IMR-90 (cell line): ENCODE data around the gene WNK1.

Experiments
- BHLHE40 ChIP-seq: fragments of 150-350 bp; IDR thresholded peaks from 2 replicates; pipeline ENCODE4 v1.6.1; 2016; ENCODE audit warnings: mild to moderate bottlenecking, low read depth, low read length
- CEBPB ChIP-seq: IDR thresholded peaks from 2 replicates; pipeline ENCODE4 v1.6.1; 2012; ENCODE audit warnings: low read depth, low read length, improper control_type of control experiment
- CHD1 ChIP-seq: IDR thresholded peaks from 2 replicates; pipeline ENCODE4 v1.6.1; 2012; ENCODE audit warnings: low read depth, low read length, improper control_type of control experiment
- CTCF ChIP-seq: conservative IDR thresholded peaks from 2 replicates; pipeline ENCODE4 v1.5.1; 2012; ENCODE audit warnings: mild to moderate bottlenecking, low read depth, low read length, improper control_type of control experiment
- ELK1 ChIP-seq: fragments of 150-350 bp; IDR thresholded peaks from 2 replicates; pipeline ENCODE4 v1.6.1; 2016; ENCODE audit warnings: low read depth, mild to moderate bottlenecking, low read length, moderate library complexity, borderline replicate concordance
- FOS ChIP-seq: fragments of 150-350 bp; IDR thresholded peaks from 2 replicates; pipeline ENCODE4 v1.6.1; 2016; ENCODE audit warnings: low read depth, low read length
- MAFK ChIP-seq: IDR thresholded peaks from 2 replicates; pipeline ENCODE4 v1.6.1; 2012; ENCODE audit warnings: low read depth, low read length, improper control_type of control experiment
- MAZ ChIP-seq: IDR thresholded peaks from 2 replicates; pipeline ENCODE4 v1.6.1; 2012; ENCODE audit warnings: low read depth, mild to moderate bottlenecking, low read length, improper control_type of control experiment, moderate library complexity, borderline replicate concordance
- NFE2L2 ChIP-seq: fragments of 150-350 bp; IDR thresholded peaks from 2 replicates; pipeline ENCODE4 v1.6.1; 2016; ENCODE audit warnings: low read depth, mild to moderate bottlenecking, low read length
- POLR2A ChIP-seq: IDR thresholded peaks from 2 replicates; pipeline ENCODE4 v1.6.1; 2012; ENCODE audit warnings: mild to moderate bottlenecking, low read depth, low read length
- RAD21 ChIP-seq: IDR thresholded peaks from 2 replicates; pipeline ENCODE4 v1.6.1; 2012; ENCODE audit warnings: low read length, improper control_type of control experiment

- no peak for TF ChIP-seq CTCF
- TF ChIP-seq CEBPB = no peak
- no peak for TF ChIP-seq FOS
- no peak for TF ChIP-seq POLR2A
- TF ChIP-seq CHD1 = no peak
- no peak for TF ChIP-seq BHLHE40
- TF ChIP-seq MAZ = no peak
- no peak for TF ChIP-seq NFE2L2
- TF ChIP-seq MAFK = no peak
- no peak for TF ChIP-seq RAD21
- TF ChIP-seq ELK1 = no peak
Measured at GRCh38 chr12:936377-937345, 184.3 kb downstream of the WNK1 start.
